Liver (tissue), 9 donors: ENCODE data around the gene CCDC167. TPM values are rescaled to one million over a fixed set of nuclear protein-coding genes. Genes with fewer than 3 reads are reported as not detected.

Experiments
- DNase-seq: peaks from one replicate; pipeline ENCODE4 v3.0.0-alpha.2; 2017; ENCODE audit warnings: low spot score
- H3K27ac ChIP-seq, 2 donors: one replicate each; pipeline ENCODE4 v1.7.0; 2013; ENCODE audit warnings: inconsistent platforms in 2 of 2, low read length in 2 of 2, control low read depth in 1 of 2, low read depth in 1 of 2, mild to moderate bottlenecking in 1 of 2
- H3K27me3 ChIP-seq, 4 donors: one replicate each; pipeline versions ENCODE4 v1.6.1 to v1.7.0; 2013; ENCODE audit warnings: low read length in 3 of 4, inconsistent platforms in 1 of 4, mild to moderate bottlenecking in 1 of 4, moderate library complexity in 1 of 4; ENCODE audit not compliant: control insufficient read depth in 4 of 4, insufficient read depth in 4 of 4
- H3K36me3 ChIP-seq, 4 donors: one replicate each; pipeline versions ENCODE4 v1.6.1 to v1.7.0; 2013; ENCODE audit warnings: low read length in 3 of 4, mild to moderate bottlenecking in 3 of 4, low read depth in 1 of 4, moderate library complexity in 1 of 4; ENCODE audit not compliant: control insufficient read depth in 4 of 4, insufficient read depth in 3 of 4
- H3K4me1 ChIP-seq, 4 donors: one replicate each; pipeline versions ENCODE4 v1.6.1 to v1.7.0; 2013; ENCODE audit warnings: low read length in 3 of 4, mild to moderate bottlenecking in 3 of 4, moderate library complexity in 1 of 4; ENCODE audit not compliant: control insufficient read depth in 4 of 4, insufficient read depth in 4 of 4
- H3K4me3 ChIP-seq, 3 donors: one replicate each; pipeline versions ENCODE4 v1.6.1 to v1.7.0; 2013; ENCODE audit warnings: low read length in 3 of 3, control low read depth in 1 of 3, low read depth in 1 of 3, mild to moderate bottlenecking in 1 of 3
- H3K9ac ChIP-seq, 2 donors: one replicate each; pipeline ENCODE4 v1.7.0; 2013; ENCODE audit warnings: low read length in 2 of 2, mild to moderate bottlenecking in 2 of 2, moderate library complexity in 2 of 2, control low read depth in 1 of 2, low read depth in 1 of 2
- H3K9me3 ChIP-seq, 4 donors: one replicate each; pipeline versions ENCODE4 v1.6.1 to v1.7.0; 2013; ENCODE audit warnings: low read length in 3 of 4; ENCODE audit not compliant: control insufficient read depth in 4 of 4
- ATF3 ChIP-seq: IDR thresholded peaks from 2 replicates; pipeline ENCODE4 v1.6.1; 2016; ENCODE audit warnings: antibody characterized with exemption
- EGR1 ChIP-seq, 2 donors: IDR thresholded peaks; 2 replicates each; pipeline ENCODE4 v1.6.1; 2016 to 2018; ENCODE audit warnings: antibody characterized with exemption in 2 of 2, low read depth in 2 of 2
- FOXA1 ChIP-seq: IDR thresholded peaks from 2 replicates; pipeline ENCODE4 v1.6.1; 2016; ENCODE audit warnings: antibody characterized with exemption
- FOXA2 ChIP-seq: IDR thresholded peaks from 2 replicates; pipeline ENCODE4 v1.6.1; 2016; ENCODE audit warnings: antibody characterized with exemption
- GABPA ChIP-seq, 2 donors: IDR thresholded peaks in 1 of 2; conservative IDR thresholded peaks in 1 of 2; 2 replicates each; pipeline ENCODE4 v1.6.1; 2016; ENCODE audit warnings: antibody characterized with exemption in 2 of 2, mild to moderate bottlenecking in 1 of 2, moderate library complexity in 1 of 2
- HNF4A ChIP-seq, 2 donors: conservative IDR thresholded peaks; 2 replicates each; pipeline ENCODE4 v1.6.1; 2016; ENCODE audit warnings: antibody characterized with exemption in 2 of 2, mild to moderate bottlenecking in 2 of 2
- HNF4G ChIP-seq: IDR thresholded peaks from 2 replicates; pipeline ENCODE4 v1.6.1; 2016; ENCODE audit warnings: antibody characterized with exemption
- JUND ChIP-seq, 2 donors: IDR thresholded peaks; 2 replicates each; pipeline ENCODE4 v1.6.1; 2016; ENCODE audit warnings: antibody characterized with exemption in 2 of 2
- MAX ChIP-seq: IDR thresholded peaks from 2 replicates; pipeline ENCODE4 v1.6.1; 2016; ENCODE audit warnings: antibody characterized with exemption
- NR2F2 ChIP-seq: IDR thresholded peaks from 2 replicates; pipeline ENCODE4 v1.6.1; 2016; ENCODE audit warnings: antibody characterized with exemption
- RAD21 ChIP-seq, 2 donors: IDR thresholded peaks; 2 replicates each; pipeline ENCODE4 v1.6.1; 2016; ENCODE audit warnings: antibody characterized with exemption in 2 of 2, mild to moderate bottlenecking in 2 of 2
- REST ChIP-seq: IDR thresholded peaks from 2 replicates; pipeline ENCODE4 v1.6.1; 2016; ENCODE audit warnings: antibody characterized with exemption, mild to moderate bottlenecking
- RXRA ChIP-seq, 2 donors: IDR thresholded peaks; 2 replicates each; pipeline ENCODE4 v1.6.1; 2017 to 2018; ENCODE audit warnings: antibody characterized with exemption in 2 of 2, mild to moderate bottlenecking in 1 of 2
- SP1 ChIP-seq: IDR thresholded peaks from 2 replicates; pipeline ENCODE4 v1.6.1; 2018; ENCODE audit warnings: antibody characterized with exemption, mild to moderate bottlenecking
- TAF1 ChIP-seq: conservative IDR thresholded peaks from 2 replicates; pipeline ENCODE4 v1.6.1; 2016; ENCODE audit warnings: antibody characterized with exemption, mild to moderate bottlenecking
- YY1 ChIP-seq: IDR thresholded peaks from 2 replicates; pipeline ENCODE4 v1.6.1; 2016; ENCODE audit warnings: antibody characterized with exemption, mild to moderate bottlenecking
- WGBS: extraction: QIAGEN DNeasy Blood & Tissue Kit; methylation state at CpG from one replicate; pipeline ENCODE4 v1.1.7; 2013; 5-methylcytosine and 5-hydroxymethylcytosine counted together
- polyA plus RNA-seq, 2 donors: library from polyadenylated mRNA; stranded (reverse) in 1 of 2; unstranded in 1 of 2; fragments of 200-250 nt in 1 of 2; fragments of >200 nt in 1 of 2; fragmentation: Nextera tagmentation in 1 of 2; extraction: Ambion mirVana in 1 of 2; gene quantifications; one replicate each; pipeline versions ENCODE4 v1.2.1 to v1.2.3, GENCODE V29; 2013 to 2015
- total RNA-seq, 2 donors: library from RNA; depleted of rRNA; stranded (reverse); fragments of >200 nt; gene quantifications; one replicate each; pipeline ENCODE4 v1.2.3, GENCODE V29; 2014
- TF ChIP-seq, protein P1 (sequence below): fragments of 150-350 bp; IDR thresholded peaks from 2 replicates; pipeline ENCODE4 v1.5.1; 2017; ENCODE audit warnings: improper control_type of control experiment, low read depth, low read length; ENCODE audit not compliant: missing input control
- TF ChIP-seq, protein P2 (sequence below): IDR thresholded peaks from 2 replicates; pipeline ENCODE4 v1.6.1; 2016; ENCODE audit warnings: antibody characterized with exemption
- donor health status: healthy.
- donor health status: healthy.
- donor health status: healthy.
- donor health status: healthy.
- donor health status: healthy.

The CCDC167 gene
- total and polyA plus RNA-seq, 4 donors: 14.1 to 54.8 (median 42.7) TPM

GRCh38 chr6:37534893-37535292 lies 35.2 kb upstream of the CCDC167 start:
- 84% methylated on average over 2 of the region's 2 CpGs for WGBS
- Histone ChIP-seq H3K4me1 (peaks cover 0 to 8% (median 7%) of the 10 kb centered on the region in 4 donors), H3K9me3 (no peaks in the 10 kb centered on the region), H3K36me3 (no peaks in the 10 kb centered on the region), H3K4me3 (no peak overlapping the region), H3K27me3 (peaks cover 0 to 6% (median 0%) of the 10 kb centered on the region in 4 donors), H3K9ac (no peak overlapping the region), H3K27ac (no peak overlapping the region)
- DNase-seq: no peak
- no peak for TF ChIP-seq NR2F2
- TF ChIP-seq, protein P1, sequence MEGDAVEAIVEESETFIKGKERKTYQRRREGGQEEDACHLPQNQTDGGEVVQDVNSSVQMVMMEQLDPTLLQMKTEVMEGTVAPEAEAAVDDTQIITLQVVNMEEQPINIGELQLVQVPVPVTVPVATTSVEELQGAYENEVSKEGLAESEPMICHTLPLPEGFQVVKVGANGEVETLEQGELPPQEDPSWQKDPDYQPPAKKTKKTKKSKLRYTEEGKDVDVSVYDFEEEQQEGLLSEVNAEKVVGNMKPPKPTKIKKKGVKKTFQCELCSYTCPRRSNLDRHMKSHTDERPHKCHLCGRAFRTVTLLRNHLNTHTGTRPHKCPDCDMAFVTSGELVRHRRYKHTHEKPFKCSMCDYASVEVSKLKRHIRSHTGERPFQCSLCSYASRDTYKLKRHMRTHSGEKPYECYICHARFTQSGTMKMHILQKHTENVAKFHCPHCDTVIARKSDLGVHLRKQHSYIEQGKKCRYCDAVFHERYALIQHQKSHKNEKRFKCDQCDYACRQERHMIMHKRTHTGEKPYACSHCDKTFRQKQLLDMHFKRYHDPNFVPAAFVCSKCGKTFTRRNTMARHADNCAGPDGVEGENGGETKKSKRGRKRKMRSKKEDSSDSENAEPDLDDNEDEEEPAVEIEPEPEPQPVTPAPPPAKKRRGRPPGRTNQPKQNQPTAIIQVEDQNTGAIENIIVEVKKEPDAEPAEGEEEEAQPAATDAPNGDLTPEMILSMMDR: no peak
- TF ChIP-seq REST: no peak
- TF ChIP-seq JUND (IDR thresholded peaks at IDR 0.05): no peak
- no peak for TF ChIP-seq TAF1
- TF ChIP-seq GABPA (IDR thresholded peaks at IDR 0.05 in 1 of 2, conservative IDR thresholded peaks at IDR 0.05 in 1 of 2): no peak
- no peak for TF ChIP-seq HNF4A (conservative IDR thresholded peaks at IDR 0.05)
- TF ChIP-seq HNF4G: no peak
- TF ChIP-seq, protein P2, sequence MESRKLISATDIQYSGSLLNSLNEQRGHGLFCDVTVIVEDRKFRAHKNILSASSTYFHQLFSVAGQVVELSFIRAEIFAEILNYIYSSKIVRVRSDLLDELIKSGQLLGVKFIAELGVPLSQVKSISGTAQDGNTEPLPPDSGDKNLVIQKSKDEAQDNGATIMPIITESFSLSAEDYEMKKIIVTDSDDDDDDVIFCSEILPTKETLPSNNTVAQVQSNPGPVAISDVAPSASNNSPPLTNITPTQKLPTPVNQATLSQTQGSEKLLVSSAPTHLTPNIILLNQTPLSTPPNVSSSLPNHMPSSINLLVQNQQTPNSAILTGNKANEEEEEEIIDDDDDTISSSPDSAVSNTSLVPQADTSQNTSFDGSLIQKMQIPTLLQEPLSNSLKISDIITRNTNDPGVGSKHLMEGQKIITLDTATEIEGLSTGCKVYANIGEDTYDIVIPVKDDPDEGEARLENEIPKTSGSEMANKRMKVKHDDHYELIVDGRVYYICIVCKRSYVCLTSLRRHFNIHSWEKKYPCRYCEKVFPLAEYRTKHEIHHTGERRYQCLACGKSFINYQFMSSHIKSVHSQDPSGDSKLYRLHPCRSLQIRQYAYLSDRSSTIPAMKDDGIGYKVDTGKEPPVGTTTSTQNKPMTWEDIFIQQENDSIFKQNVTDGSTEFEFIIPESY: no peak
- no peak for TF ChIP-seq RXRA (IDR thresholded peaks at IDR 0.05)
- TF ChIP-seq EGR1 (IDR thresholded peaks at IDR 0.05; ENCODE audit: low read depth in 2 of 2): no peak
- no peak for TF ChIP-seq FOXA1
- TF ChIP-seq ATF3: no peak
- no peak for TF ChIP-seq SP1
- TF ChIP-seq FOXA2: no peak
- TF ChIP-seq YY1: no peak
- TF ChIP-seq MAX: no peak
- no peak for TF ChIP-seq RAD21 (IDR thresholded peaks at IDR 0.05)
